ENCODE results near the gene LRRC3C. TPM values are rescaled to one million over a fixed set of nuclear protein-coding genes. Genes with fewer than 3 reads are reported as not detected.
"Not testable (repeated sequence)": the region's sequence is repeated elsewhere in the genome, so short reads cannot be mapped to it uniquely, and the experiment has no call there.

Gene LRRC3C
- total RNA-seq, 6 experiments from 2014 or later: not detected

- Mint-ChIP-seq H3K9me3 (no peaks in the 10 kb centered on the region), H3K36me3 (ENCODE audit: low read depth) (no peaks in the 10 kb centered on the region), H3K4me1 (ENCODE audit: low read depth) (peaks cover 29% of the 10 kb centered on the region), H3K27me3 (ENCODE audit: insufficient read depth) (peaks cover 7% of the 10 kb centered on the region), H3K27ac (peak overlapping the region; percentile 93), H3K4me3 (peak overlapping the region; percentile 58; the same call in 1 of the 2 replicates)
- DNase-seq: no peak
- no peak for TF ChIP-seq CTCF (IDR thresholded peaks at IDR 0.05)
Measured at GRCh38 chr17:39939106-39939505, 11.6 kb downstream of the LRRC3C start.

GRCh38 chr17:39939588-39940419 lies 12.3 kb downstream of the LRRC3C start:
- DNase-seq: peak; percentile 92
- H3K36me3 Mint-ChIP-seq (ENCODE audit: low read depth): no peaks in the 10 kb centered on the region
- peak overlapping the region; percentile 58 for H3K4me3 Mint-ChIP-seq
- no peaks in the 10 kb centered on the region for H3K9me3 Mint-ChIP-seq
- TF ChIP-seq CTCF (IDR thresholded peaks at IDR 0.05): peak; percentile 77
- H3K27me3 Mint-ChIP-seq (ENCODE audit: insufficient read depth): peaks cover 7% of the 10 kb centered on the region
- H3K27ac Mint-ChIP-seq: peak overlapping the region; percentile 93
- H3K4me1 Mint-ChIP-seq (ENCODE audit: low read depth): peaks cover 29% of the 10 kb centered on the region

- TF ChIP-seq CTCF (IDR thresholded peaks at IDR 0.05): no peak
- no peaks in the 10 kb centered on the region for H3K36me3 Mint-ChIP-seq (ENCODE audit: low read depth)
- DNase-seq: no peak
- H3K27me3 Mint-ChIP-seq (ENCODE audit: insufficient read depth): peaks cover 12% of the 10 kb centered on the region
- peaks cover 17% of the 10 kb centered on the region for H3K4me1 Mint-ChIP-seq (ENCODE audit: low read depth)
- no peak overlapping the region for H3K27ac Mint-ChIP-seq
- H3K9me3 Mint-ChIP-seq: no peaks in the 10 kb centered on the region
- no peak overlapping the region for H3K4me3 Mint-ChIP-seq
Measured at GRCh38 chr17:39943702-39944392, 16.3 kb downstream of the LRRC3C start.

DNA sequence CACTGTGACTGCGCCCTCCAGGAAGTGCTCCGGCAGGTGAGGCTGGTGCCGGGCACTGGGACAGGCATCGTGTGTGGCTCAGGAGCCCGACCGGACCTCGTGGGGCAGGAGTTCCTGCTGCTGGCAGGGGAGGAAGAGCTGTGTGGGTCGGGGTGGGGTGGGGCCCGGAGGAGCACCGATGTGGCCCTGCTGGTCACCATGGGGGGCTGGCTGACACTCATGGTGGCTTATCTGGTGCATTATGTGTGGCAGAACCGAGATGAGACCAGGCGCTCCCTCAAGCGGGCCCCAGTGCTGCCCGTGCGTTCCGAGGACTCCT lies 16.8 kb downstream of the LRRC3C start:
- DNase-seq: no peak
- H3K27me3 Mint-ChIP-seq (ENCODE audit: insufficient read depth): peaks cover 12% of the 10 kb centered on the region
- no peak overlapping the region for H3K27ac Mint-ChIP-seq
- H3K36me3 Mint-ChIP-seq (ENCODE audit: low read depth): no peaks in the 10 kb centered on the region
- H3K4me3 Mint-ChIP-seq: no peak overlapping the region
- no peaks in the 10 kb centered on the region for H3K9me3 Mint-ChIP-seq
- H3K4me1 Mint-ChIP-seq (ENCODE audit: low read depth): peaks cover 12% of the 10 kb centered on the region
- TF ChIP-seq CTCF (IDR thresholded peaks at IDR 0.05): no peak

GRCh38 chr17:39946551-39947330 lies 19.2 kb downstream of the LRRC3C start:
- Mint-ChIP-seq H3K9me3 (no peaks in the 10 kb centered on the region), H3K27me3 (ENCODE audit: insufficient read depth) (peaks cover 14% of the 10 kb centered on the region), H3K4me1 (ENCODE audit: low read depth) (no peaks in the 10 kb centered on the region), H3K4me3 (no peak overlapping the region), H3K36me3 (ENCODE audit: low read depth) (no peaks in the 10 kb centered on the region), H3K27ac (no peak overlapping the region)
- TF ChIP-seq CTCF (IDR thresholded peaks at IDR 0.05): no peak
- DNase-seq: no peak

DNA sequence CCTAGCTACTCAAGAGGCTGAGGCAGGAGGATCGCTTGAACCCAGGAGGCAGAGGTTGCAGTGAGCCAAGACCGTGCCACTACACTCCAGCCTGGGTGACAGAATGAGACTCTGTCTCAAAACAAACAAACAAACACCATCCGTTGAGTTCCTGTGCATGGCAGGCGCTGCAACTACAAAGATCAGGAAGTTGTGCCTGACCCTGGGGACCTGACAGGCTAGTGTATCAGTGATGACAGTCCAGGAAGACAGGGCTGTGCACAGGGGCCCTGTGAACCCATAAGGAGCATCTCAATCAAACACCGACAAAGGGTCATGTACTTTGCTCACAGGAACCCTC lies 20.9 kb downstream of the LRRC3C start:
- H3K27ac Mint-ChIP-seq; H3K4me1 Mint-ChIP-seq (ENCODE audit: low read depth): not testable (repeated sequence)

More for the DNA sequence above, 20.9 kb downstream of the LRRC3C start:
- H3K27me3 Mint-ChIP-seq (ENCODE audit: insufficient read depth): peaks cover 13% of the 10 kb centered on the region
- H3K36me3 Mint-ChIP-seq (ENCODE audit: low read depth); H3K4me3 Mint-ChIP-seq; H3K9me3 Mint-ChIP-seq; DNase-seq: not testable (repeated sequence)

All from HFFc6 (cell line).